GM12864 (cell line): ENCODE measurements around the gene FRMD8.

Experiments used
- DNase-seq: peaks from one replicate; pipeline ENCODE4 v3.0.0-alpha.2; 2011; ENCODE audit warnings: low read depth
- H3K4me3 ChIP-seq: 2 replicates; pipeline ENCODE4 v1.5.1; 2011; ENCODE audit warnings: mild to moderate bottlenecking, low read depth, low read length, control low read depth
- TF ChIP-seq, protein P1 (sequence below): IDR thresholded peaks from 2 replicates; pipeline ENCODE4 v1.5.1; 2011; ENCODE audit warnings: low read depth, mild to moderate bottlenecking, moderate library complexity, low read length, control low read depth, inconsistent platforms; ENCODE audit errors: missing control alignments

Gene FRMD8

DNA sequence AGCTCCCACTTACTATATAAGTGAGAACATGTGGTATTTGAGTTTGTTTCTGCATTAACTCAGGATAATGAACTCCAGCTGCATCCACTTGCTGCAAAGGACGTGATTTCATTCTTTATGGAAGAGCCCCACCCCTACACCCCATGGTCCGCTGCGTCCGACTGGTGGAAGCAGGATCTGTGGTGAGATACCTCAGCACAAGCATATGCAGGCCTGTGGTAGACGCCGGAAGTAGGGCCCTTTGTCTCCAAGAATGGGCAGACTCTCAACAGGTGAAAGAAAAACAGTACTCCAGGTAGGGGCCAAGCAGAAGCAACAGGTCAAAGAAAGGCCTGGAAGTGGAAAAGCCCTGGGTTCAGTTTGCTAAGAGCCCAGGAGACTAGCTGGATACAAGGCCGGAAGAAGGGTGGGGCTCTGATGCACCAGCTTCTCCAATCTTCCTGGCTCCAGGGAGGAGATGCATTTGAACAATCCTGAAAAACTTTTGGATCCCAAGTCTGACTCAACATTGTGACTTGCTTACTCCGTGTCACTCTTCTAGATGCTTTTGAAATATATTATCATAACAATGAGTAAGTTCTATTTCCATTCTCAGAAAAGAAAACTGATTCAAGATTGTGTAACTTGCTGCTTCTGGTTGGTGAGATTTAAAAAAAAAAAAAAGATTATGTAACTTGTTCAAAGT lies 66.5 kb downstream of the FRMD8 start:
- no peak overlapping the region for H3K4me3 ChIP-seq
- no peak for DNase-seq

DNA sequence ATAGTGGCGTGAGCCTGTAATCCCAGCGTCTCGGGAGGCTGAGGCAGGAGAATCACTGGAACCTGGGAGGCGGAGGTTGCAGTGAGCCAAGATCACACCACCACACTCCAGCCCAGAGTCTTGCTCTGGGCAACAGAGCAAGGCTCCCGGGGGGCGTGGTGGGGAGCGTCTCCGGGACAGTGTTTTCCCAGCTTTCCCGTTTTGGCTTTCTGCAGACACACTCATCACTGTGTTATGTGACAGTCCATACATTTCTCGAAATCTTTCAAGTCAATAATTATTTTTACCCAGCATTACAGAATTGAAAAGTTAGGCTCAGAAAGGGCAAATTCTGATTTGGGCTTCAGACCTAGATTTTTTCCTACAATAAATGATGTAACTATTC lies 67.9 kb downstream of the FRMD8 start:
- peak overlapping the region; percentile 65 for H3K4me3 ChIP-seq
- DNase-seq = no peak

More for the DNA sequence above, 66.5 kb downstream of the FRMD8 start:
- TF ChIP-seq, protein P1, sequence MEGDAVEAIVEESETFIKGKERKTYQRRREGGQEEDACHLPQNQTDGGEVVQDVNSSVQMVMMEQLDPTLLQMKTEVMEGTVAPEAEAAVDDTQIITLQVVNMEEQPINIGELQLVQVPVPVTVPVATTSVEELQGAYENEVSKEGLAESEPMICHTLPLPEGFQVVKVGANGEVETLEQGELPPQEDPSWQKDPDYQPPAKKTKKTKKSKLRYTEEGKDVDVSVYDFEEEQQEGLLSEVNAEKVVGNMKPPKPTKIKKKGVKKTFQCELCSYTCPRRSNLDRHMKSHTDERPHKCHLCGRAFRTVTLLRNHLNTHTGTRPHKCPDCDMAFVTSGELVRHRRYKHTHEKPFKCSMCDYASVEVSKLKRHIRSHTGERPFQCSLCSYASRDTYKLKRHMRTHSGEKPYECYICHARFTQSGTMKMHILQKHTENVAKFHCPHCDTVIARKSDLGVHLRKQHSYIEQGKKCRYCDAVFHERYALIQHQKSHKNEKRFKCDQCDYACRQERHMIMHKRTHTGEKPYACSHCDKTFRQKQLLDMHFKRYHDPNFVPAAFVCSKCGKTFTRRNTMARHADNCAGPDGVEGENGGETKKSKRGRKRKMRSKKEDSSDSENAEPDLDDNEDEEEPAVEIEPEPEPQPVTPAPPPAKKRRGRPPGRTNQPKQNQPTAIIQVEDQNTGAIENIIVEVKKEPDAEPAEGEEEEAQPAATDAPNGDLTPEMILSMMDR = no peak

DNA sequence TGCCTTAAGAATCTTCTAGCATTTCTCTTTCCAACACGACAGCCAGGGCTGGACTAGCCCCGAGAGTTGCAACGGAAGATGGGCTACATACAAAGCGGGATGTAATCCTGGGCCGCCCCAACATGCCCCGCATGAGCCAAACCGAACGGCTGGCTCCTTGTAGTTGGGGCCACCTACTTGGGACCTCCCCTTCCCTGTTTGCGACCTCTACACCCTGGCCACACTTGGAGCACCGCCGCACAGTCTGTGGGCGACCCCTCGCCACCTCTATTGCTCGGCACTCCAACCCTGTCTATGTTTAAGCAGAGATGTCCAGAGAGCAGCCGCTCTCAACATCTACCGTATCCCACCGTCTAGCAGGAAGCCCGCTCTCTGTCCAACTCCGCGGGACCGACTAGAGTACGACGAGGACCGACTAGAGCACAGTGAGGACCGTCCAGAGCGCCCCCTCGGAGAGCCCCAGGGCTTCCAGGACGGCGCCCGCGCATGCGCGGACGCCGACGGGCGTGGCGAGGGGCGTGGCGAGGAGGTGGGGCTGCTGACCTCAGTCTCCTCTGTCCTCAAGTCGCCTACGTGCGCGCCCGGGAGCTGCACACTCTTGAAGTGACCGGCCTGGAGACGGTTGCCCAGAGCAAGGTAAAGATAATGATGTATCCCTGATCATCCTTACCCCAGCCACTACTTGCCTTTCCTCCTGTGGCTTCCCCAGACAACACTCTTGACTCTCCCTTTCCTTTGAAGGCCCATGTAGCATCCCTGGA lies 68.4 kb downstream of the FRMD8 start:
- DNase-seq = peak; percentile 87
- H3K4me3 ChIP-seq = peak overlapping the region; percentile 65
- TF ChIP-seq, protein P1 = peak; percentile 33

More for the DNA sequence above, 67.9 kb downstream of the FRMD8 start:
- TF ChIP-seq, protein P1 = no peak

DNA sequence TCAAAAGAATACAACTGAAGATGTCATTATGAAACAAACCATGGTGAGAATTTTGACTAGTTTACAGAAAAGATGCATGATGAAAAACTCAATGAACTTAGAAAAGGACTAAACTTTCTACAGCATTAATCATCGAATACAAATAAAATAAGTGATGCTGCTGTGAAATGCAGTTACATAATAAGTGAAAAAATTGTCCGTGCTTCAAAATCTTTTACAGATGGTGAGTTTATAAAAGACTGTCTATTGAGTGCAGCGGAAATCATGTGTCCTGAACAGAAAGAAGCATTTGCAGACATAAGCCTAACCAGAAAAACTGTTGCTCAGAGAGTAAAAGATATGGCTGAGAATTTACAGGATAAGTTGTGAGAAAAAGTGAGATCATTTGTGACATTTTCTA lies 70.0 kb downstream of the FRMD8 start:
- TF ChIP-seq, protein P1 = no peak
- H3K4me3 ChIP-seq = peak overlapping the region; percentile 65
- no peak for DNase-seq

DNA sequence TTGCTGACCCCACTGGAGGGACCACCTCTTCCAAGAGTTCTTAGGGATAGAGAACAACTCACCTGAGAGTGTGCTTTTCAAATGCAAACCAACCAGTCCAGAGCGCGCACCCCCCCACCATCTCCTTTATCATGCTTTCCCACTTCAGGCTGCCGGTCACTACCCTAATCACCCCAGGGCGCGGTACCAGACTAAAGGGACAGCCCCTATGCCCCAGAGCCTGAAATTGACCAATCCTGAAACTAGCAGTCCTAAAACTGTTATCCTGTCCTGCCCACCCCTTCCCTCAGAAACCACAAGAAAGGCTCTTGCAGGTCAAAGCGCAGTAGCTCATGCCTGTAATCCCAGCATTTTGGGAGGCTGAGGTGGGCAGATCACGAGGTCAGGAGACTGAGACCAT lies 73.1 kb downstream of the FRMD8 start:
- TF ChIP-seq, protein P1 = no peak
- DNase-seq = no peak

More for the DNA sequence above, 73.1 kb downstream of the FRMD8 start:
- peak overlapping the region; percentile 17 for H3K4me3 ChIP-seq
